HG03558 (cell line): ENCODE data around the gene TWIST2.

Source experiments
- ATAC-seq: cut with Tn5 transposase; IDR thresholded peaks from one replicate; pipeline ENCODE4 v1.9.1; 2021; ENCODE audit warnings: moderate number of reproducible peaks; ENCODE audit not compliant: unreplicated experiment; ENCODE audit errors: extremely low read depth

TWIST2 gene

DNA sequence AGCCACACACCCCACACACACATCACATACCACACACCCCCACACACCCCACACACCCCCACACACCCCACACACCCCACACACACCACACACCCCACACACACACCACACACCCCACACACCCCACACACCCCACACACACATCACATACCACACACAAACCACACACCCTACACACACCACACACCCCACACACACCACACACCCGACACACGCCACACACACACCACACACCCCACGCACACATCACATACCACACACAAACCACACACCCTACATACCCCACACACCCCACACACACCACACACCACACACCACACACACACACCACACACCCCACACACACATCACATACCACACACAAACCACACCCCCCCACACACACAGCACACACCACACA lies 22.4 kb downstream of the TWIST2 start:
- no peak for ATAC-seq

GRCh38 chr2:238872026-238872425 lies 24.1 kb downstream of the TWIST2 start:
- ATAC-seq: no peak

- ATAC-seq: no peak
These were observed 24.9 kb downstream of the TWIST2 start for GRCh38 chr2:238872628-238873380.

DNA sequence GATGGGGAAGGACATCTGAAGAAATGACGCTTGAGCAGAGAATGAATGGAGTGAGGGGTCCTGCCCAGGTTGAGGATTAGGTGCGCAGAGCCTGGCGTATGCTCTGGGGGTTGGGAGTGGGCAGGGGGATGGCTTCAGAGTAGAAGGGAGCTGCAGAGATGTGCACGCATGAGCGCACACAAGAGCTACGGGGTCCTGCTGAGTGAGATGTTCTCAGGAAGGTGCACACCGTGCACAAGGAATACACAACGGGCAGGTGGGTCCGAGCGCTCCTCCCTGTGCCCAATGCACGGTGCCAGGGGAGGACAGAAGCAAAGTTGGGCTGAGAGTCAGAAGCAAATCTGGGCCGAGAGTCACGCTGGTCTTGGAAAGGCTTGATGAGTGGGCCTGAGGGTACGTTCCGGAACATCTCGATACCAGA lies 25.5 kb downstream of the TWIST2 start:
- no peak for ATAC-seq

- no peak for ATAC-seq
These were observed 26.0 kb downstream of the TWIST2 start for GRCh38 chr2:238873841-238874240.

DNA sequence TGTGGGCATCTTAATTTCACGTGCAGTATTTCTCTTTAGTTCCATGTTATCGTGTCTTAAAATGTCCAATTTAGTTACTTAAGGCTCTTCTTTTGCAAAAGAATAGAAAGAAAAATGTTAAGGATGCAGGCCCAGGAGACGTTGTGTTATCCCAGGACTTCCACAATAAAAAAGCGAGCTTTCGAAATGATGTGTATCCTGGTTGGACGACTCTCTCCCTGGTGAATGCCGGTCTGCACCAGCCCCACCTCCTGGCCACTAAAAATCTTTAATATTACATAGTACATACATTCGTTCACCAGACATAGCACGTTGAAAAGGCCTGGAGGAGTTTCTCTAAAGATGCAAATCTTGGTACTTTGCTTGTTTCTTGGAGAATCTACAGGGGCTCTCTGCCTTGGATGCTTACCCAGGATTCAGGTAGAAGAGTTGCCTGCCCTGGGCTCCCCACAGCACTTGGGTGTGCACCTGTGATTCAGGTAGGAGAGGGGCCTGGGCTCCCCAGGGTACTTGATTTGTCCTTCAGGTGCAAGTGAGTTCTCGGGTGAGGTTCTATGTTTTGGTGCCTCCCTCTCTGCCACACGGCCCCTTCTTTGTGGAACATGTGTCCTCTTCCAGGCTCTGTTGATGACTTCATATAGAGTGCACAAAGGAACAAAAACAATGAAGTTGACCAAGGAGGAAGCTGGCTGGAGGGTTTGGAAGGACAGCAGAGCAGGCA lies 26.6 kb downstream of the TWIST2 start:
- no peak for ATAC-seq

GRCh38 chr2:238875101-238875470 lies 27.2 kb downstream of the TWIST2 start:
- ATAC-seq: no peak

DNA sequence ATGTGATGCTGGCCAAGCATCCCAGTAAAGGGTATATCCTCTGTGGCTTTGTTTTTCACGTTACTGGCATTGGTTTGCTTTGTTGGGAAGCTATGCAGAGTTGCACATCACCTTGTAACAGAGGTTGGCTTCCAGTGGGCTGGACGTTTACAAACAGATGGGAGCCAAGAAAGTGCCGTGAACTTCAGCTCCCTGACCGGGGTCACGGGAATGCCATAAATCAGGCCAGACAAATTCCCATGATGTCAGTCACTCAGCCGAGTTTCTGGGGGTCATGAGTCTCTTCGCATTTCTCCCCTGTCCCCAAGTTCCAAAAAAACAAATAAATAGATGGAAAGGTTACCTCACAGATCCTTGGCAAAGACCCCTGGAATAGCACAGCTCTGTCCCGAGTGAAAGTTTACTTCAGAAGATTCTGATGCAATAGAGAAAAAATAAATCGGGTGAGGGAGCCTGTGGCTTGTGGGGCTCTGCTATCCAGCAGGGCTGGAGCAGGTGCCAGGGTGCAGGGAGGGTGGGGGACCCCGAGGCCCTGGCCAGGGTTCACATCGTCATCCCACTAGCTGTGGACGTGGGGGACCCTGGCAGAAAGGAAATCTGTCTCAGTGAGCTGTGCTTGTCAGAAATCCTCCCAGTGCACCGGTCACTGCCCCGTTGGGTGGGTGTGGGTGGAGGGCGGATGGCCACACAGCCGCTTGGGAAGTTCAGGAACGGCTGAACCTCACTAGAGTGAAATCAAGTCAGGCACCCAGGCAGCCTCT lies 27.8 kb downstream of the TWIST2 start:
- ATAC-seq: no peak

- ATAC-seq: no peak
These were observed 28.3 kb downstream of the TWIST2 start for GRCh38 chr2:238876232-238876630.

- ATAC-seq: no peak
These were observed 30.3 kb downstream of the TWIST2 start for GRCh38 chr2:238878051-238878735.

DNA sequence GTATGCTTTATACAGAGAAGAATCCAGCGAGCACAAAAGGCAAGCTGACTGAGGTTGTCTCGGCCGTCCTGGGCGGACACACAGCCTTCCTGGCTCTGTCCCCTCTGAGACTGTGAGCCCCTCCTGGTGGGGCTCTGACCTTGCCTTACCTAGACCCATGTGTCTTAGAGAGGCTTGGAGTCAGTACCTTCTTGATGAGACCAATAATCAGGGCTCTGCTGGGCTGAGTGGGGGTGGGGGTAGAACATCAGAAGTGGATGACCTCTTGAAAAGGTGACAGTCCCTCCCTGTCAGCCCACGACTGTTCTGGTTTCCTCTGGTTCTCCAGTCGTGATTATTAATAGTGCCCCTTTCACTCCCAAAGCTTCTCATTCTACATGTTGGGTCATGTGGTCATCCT lies 31.2 kb downstream of the TWIST2 start:
- ATAC-seq: no peak

GRCh38 chr2:238879621-238880377 lies 31.9 kb downstream of the TWIST2 start:
- ATAC-seq: no peak

GRCh38 chr2:238881353-238882081 lies 33.6 kb downstream of the TWIST2 start:
- ATAC-seq: no peak

DNA sequence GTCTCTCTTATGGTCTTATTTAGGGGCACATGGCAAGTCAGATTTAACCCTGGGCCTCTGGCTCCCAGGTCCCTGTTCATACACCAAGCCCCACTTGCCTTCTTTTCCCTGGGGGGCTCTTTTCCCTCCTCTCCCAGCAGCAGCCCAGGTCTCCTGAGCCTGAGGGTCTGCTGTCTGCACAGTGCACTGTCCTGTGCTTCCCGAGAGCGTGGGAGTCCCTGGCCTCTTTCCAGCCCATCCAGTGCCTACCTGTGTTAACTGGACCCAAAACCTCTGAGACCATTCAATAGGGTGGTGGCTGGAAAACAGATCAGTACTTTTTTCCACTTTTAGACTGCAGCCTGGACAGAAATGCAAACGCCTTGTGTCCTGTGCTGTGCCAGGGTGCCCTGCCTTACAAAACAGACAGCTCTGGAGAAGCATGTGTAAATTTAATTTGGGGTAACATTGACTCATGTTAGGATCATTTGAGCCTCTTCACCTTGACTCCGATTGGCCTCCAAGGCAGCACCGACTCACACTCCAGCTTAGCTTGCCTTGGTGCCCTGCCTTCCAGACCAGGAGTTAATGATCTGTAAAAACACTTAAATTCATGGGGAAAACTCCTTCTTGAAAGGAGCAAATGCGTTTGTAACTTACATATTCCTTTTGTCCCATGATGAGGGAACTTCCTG lies 34.3 kb downstream of the TWIST2 start:
- no peak for ATAC-seq

GRCh38 chr2:238883421-238883901 lies 35.6 kb downstream of the TWIST2 start:
- ATAC-seq: no peak

DNA sequence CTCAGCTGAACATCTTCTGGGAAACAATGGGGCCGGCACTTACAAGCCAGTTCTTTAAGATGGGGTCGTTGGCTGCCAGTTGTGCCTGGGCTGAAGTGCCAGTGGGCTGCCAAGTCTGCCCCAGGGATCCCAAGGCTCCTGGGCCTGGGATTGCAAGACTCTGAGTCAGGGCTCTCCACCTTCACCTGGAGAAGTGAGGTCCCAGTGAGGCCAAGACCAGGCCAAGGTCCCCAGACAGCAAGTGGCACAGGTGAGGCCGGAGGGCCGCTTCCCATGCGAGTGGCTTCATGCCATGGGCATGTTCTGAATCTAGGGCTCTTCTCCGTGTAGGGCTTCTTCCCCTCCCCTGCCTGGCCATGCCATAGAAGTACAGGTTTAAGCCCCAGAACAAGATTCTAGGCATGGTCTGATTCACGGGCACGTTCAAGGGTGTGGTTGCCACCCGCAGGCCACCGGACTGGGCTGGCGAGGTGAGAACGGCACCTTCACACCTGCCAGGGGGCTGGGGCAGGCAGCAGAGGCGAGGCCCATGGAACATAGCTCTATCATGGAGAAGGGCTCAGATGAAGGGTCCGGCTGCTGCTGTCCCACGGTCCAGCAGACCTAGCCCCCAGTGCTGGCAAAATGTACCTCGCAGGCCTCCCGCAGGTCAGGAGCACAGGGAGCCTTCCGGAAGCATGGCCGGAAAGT lies 36.4 kb downstream of the TWIST2 start:
- ATAC-seq: no peak

DNA sequence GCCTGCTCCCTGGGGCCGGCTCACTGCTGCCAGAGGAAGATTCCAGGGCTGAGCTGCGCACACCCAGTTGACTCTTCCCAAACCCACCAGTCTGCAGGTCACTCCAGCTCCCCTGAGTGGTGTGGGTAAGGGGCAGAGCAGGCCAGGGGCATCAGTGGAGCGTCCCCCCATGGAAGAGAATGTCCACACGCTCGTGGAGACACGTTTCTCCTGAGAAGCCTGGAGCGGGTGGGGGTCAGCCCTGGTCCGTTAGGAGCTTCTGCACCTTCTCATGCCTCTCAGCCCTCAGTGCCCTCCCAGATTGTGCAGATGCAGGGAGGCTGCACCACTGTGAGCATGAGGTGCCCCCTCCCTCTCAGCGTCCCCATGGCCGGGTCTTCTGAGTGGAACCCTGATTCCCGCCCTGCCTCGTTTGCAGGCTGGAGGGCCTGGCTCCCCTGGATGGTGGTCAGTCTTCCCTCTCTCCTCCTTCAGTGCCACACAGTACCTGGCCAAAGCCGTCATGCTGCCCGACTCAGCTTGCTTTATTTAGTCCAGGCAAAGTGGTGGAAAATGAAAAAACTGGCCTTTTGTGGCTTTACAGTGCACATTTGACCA lies 37.0 kb downstream of the TWIST2 start:
- ATAC-seq: no peak
